GDM1 (cell line): ENCODE results near the gene EPHA2.
"Not testable (repeated sequence)": the region's sequence is repeated elsewhere in the genome, so short reads cannot be mapped to it uniquely, and the experiment has no call there.

Source experiments
- DNase-seq: peaks from one replicate; lab custom pipeline; 2025; lab: John Stamatoyannopoulos, UW

EPHA2 gene

GRCh38 chr1:16155537-16156410, at the start of gene EPHA2:
Gene EPHA2, minus strand, starts transcription at chr1:16156069. Its CDS starts 137 bp downstream, at chr1:16155932.
- peak; percentile 38 for DNase-seq

- DNase-seq: no peak
Observed at GRCh38 chr1:16205334-16205671, 49.4 kb upstream of the EPHA2 start.

- DNase-seq: peak; percentile 15
Observed at GRCh38 chr1:16204634-16205333, 48.9 kb upstream of the EPHA2 start.

GRCh38 chr1:16204216-16204615, 48.3 kb upstream of the EPHA2 start:
- DNase-seq: no peak

- DNase-seq: no peak
Observed at GRCh38 chr1:16203550-16203949, 47.7 kb upstream of the EPHA2 start.

GRCh38 chr1:16202281-16203210, 46.7 kb upstream of the EPHA2 start:
- DNase-seq: no peak

- DNase-seq: no peak
Observed at GRCh38 chr1:16199700-16200099, 43.8 kb upstream of the EPHA2 start.

GRCh38 chr1:16199157-16199501, 43.3 kb upstream of the EPHA2 start:
- no peak for DNase-seq

GRCh38 chr1:16198444-16199156, 42.7 kb upstream of the EPHA2 start:
- no peak for DNase-seq

- DNase-seq: no peak
Observed at GRCh38 chr1:16196874-16197273, 41.0 kb upstream of the EPHA2 start.

GRCh38 chr1:16196139-16196538, 40.3 kb upstream of the EPHA2 start:
- not testable (repeated sequence) for DNase-seq

- DNase-seq: no peak
Observed at GRCh38 chr1:16195518-16195905, 39.6 kb upstream of the EPHA2 start.

GRCh38 chr1:16191916-16192546, 36.2 kb upstream of the EPHA2 start:
- no peak for DNase-seq

- no peak for DNase-seq
Observed at GRCh38 chr1:16191309-16191708, 35.4 kb upstream of the EPHA2 start.

- DNase-seq: no peak
Observed at GRCh38 chr1:16189921-16190621, 34.2 kb upstream of the EPHA2 start.

- no peak for DNase-seq
Observed at GRCh38 chr1:16189003-16189402, 33.1 kb upstream of the EPHA2 start.

- DNase-seq: peak; percentile 56
Observed at GRCh38 chr1:16187748-16188401, 32.0 kb upstream of the EPHA2 start.

- DNase-seq: no peak
Observed at GRCh38 chr1:16186655-16187235, 30.9 kb upstream of the EPHA2 start.

- DNase-seq: no peak
Observed at GRCh38 chr1:16184557-16185303, 28.9 kb upstream of the EPHA2 start.
